IMR-90 (cell line): ENCODE results near the gene KCNE4. TPM values are rescaled to one million over a fixed set of nuclear protein-coding genes. Genes with fewer than 3 reads are reported as not detected.

Experiments
- ATAC-seq: fragments of 200-7000 bp; cut with Tn5 transposase; 2 replicates; pipeline ENCODE4 v1.9.1; 2020; ENCODE audit warnings: low read depth, mild to moderate bottlenecking, moderate library complexity
- BruUV-seq: library from RNA; stranded (reverse); fragments of 400-500 nt; replicated peaks from 2 replicates; lab custom pipeline; 2021; lab: Mats Ljungman, UMichigan
- CTCF ChIA-PET: fragments of 300-600 bp; formaldehyde crosslinking; extraction: SDS; loops from one replicate; lab custom pipeline; 2021; ENCODE audit warnings: antibody characterized with exemption; lab: Yijun Ruan, JAX
- POLR2A ChIA-PET: fragments of 300-600 bp; sonication (Branson Sonifier 250); formaldehyde crosslinking; loops from one replicate; lab custom pipeline; 2022; ENCODE audit warnings: antibody characterized with exemption; ENCODE audit not compliant: unreplicated experiment; lab: Charles Lee
- DNase-seq: peaks from one replicate; pipeline ENCODE4 v3.0.0; 2013
- H2AFZ ChIP-seq: replicated peaks from 2 replicates; pipeline ENCODE3; 2013; ENCODE audit warnings: low read length, mild to moderate bottlenecking; ENCODE audit not compliant: poor library complexity
- H2AK5ac ChIP-seq: 2 replicates; pipeline ENCODE4 v1.6.1; 2013; ENCODE audit warnings: low read depth, low read length, inconsistent platforms
- H2AK9ac ChIP-seq: replicated peaks from 2 replicates; pipeline ENCODE3; 2013; ENCODE audit warnings: mild to moderate bottlenecking, low read depth, low read length, moderate library complexity; ENCODE audit not compliant: poor library complexity
- H2BK120ac ChIP-seq: 2 replicates; pipeline ENCODE4 v1.6.1; 2013; ENCODE audit warnings: low read depth, low read length, inconsistent platforms
- H2BK15ac ChIP-seq: 3 replicates; pipeline ENCODE4 v1.6.1; 2013; ENCODE audit warnings: low read depth, low read length, inconsistent platforms
- H2BK20ac ChIP-seq: 2 replicates; pipeline ENCODE4 v1.6.1; 2013; ENCODE audit warnings: low read depth, mild to moderate bottlenecking, inconsistent platforms, low read length, moderate library complexity
- H2BK5ac ChIP-seq: 2 replicates; pipeline ENCODE4 v1.6.1; 2013; ENCODE audit warnings: mild to moderate bottlenecking, low read depth, low read length, inconsistent platforms; ENCODE audit not compliant: poor library complexity, severe bottlenecking
- H3K14ac ChIP-seq: replicated peaks from 2 replicates; pipeline ENCODE4 v1.6.1; 2013; ENCODE audit warnings: low read depth, low read length, inconsistent platforms
- H3K18ac ChIP-seq: 2 replicates; pipeline ENCODE4 v1.6.1; 2013; ENCODE audit warnings: low read depth, low read length, control low read depth
- H3K23ac ChIP-seq: 2 replicates; pipeline ENCODE4 v1.6.1; 2013; ENCODE audit warnings: low read depth, low read length, inconsistent platforms
- H3K27ac ChIP-seq: 2 replicates; pipeline ENCODE4 v1.5.1; 2013; ENCODE audit warnings: mild to moderate bottlenecking, control low read depth, low read length; ENCODE audit not compliant: insufficient read depth
- H3K27me3 ChIP-seq: 2 replicates; pipeline ENCODE4 v1.6.1; 2013; ENCODE audit warnings: low read length; ENCODE audit not compliant: control insufficient read depth, insufficient read depth
- H3K36me3 ChIP-seq: 2 replicates; pipeline ENCODE4 v1.6.1; 2013; ENCODE audit warnings: low read length, mixed read lengths; ENCODE audit not compliant: control insufficient read depth, insufficient read depth
- H3K4ac ChIP-seq: 2 replicates; pipeline ENCODE4 v1.6.1; 2013; ENCODE audit warnings: low read depth, low read length, inconsistent platforms
- H3K4me1 ChIP-seq: 2 replicates; pipeline ENCODE4 v1.6.1; 2013; ENCODE audit warnings: low read length, mixed read lengths; ENCODE audit not compliant: control insufficient read depth, insufficient read depth
- H3K4me2 ChIP-seq: 2 replicates; pipeline ENCODE4 v1.6.1; 2013; ENCODE audit warnings: low read depth, mild to moderate bottlenecking, control low read depth, low read length, moderate library complexity
- H3K4me3 ChIP-seq: 2 replicates; pipeline ENCODE4 v1.5.1; 2013; ENCODE audit warnings: low read depth, mild to moderate bottlenecking, control low read depth, low read length, moderate library complexity; ENCODE audit not compliant: insufficient read depth
- H3K56ac ChIP-seq: 2 replicates; pipeline ENCODE4 v1.6.1; 2013; ENCODE audit warnings: low read length, inconsistent platforms; ENCODE audit not compliant: insufficient read depth; ENCODE audit errors: extremely low read depth
- H3K79me1 ChIP-seq, 2 experiments: 2 replicates each; pipeline ENCODE4 v1.6.1; 2013; ENCODE audit warnings: low read length in 2 of 2, inconsistent platforms in 1 of 2, low read depth in 1 of 2
- H3K9ac ChIP-seq: 2 replicates; pipeline ENCODE4 v1.6.1; 2013; ENCODE audit warnings: low read depth, low read length, control low read depth
- H3K9me1 ChIP-seq: 2 replicates; pipeline ENCODE4 v1.6.1; 2013; ENCODE audit warnings: low read length, inconsistent platforms; ENCODE audit not compliant: insufficient read depth
- H3K9me3 ChIP-seq: 2 replicates; pipeline ENCODE4 v1.6.1; 2013; ENCODE audit warnings: low read length; ENCODE audit not compliant: control insufficient read depth, insufficient read depth
- H4K20me1 ChIP-seq: 2 replicates; pipeline ENCODE4 v1.6.1; 2013; ENCODE audit warnings: low read length, inconsistent platforms; ENCODE audit not compliant: insufficient read depth
- H4K5ac ChIP-seq: 2 replicates; pipeline ENCODE4 v1.6.1; 2013; ENCODE audit warnings: mild to moderate bottlenecking, low read depth, low read length, control low read depth
- H4K8ac ChIP-seq, 2 experiments: 2 replicates each; pipeline ENCODE4 v1.6.1; 2013; ENCODE audit warnings: low read depth in 2 of 2, low read length in 2 of 2, control low read depth in 1 of 2, inconsistent platforms in 1 of 2
- H4K91ac ChIP-seq: 2 replicates; pipeline ENCODE4 v1.6.1; 2013; ENCODE audit warnings: low read depth, low read length, inconsistent platforms; ENCODE audit not compliant: insufficient read depth
- CHD1 ChIP-seq: IDR thresholded peaks from 2 replicates; pipeline ENCODE4 v1.6.1; 2012; ENCODE audit warnings: low read depth, low read length, improper control_type of control experiment
- ELK1 ChIP-seq: fragments of 150-350 bp; IDR thresholded peaks from 2 replicates; pipeline ENCODE4 v1.6.1; 2016; ENCODE audit warnings: low read depth, mild to moderate bottlenecking, low read length, moderate library complexity, borderline replicate concordance
- FOS ChIP-seq: fragments of 150-350 bp; IDR thresholded peaks from 2 replicates; pipeline ENCODE4 v1.6.1; 2016; ENCODE audit warnings: low read depth, low read length
- MAFK ChIP-seq: IDR thresholded peaks from 2 replicates; pipeline ENCODE4 v1.6.1; 2012; ENCODE audit warnings: low read depth, low read length, improper control_type of control experiment
- MAZ ChIP-seq: IDR thresholded peaks from 2 replicates; pipeline ENCODE4 v1.6.1; 2012; ENCODE audit warnings: low read depth, mild to moderate bottlenecking, low read length, improper control_type of control experiment, moderate library complexity, borderline replicate concordance
- MXI1 ChIP-seq: IDR thresholded peaks from 2 replicates; pipeline ENCODE4 v1.6.1; 2012; ENCODE audit warnings: low read depth, mild to moderate bottlenecking, low read length, moderate library complexity, borderline replicate concordance
- NFE2L2 ChIP-seq: fragments of 150-350 bp; IDR thresholded peaks from 2 replicates; pipeline ENCODE4 v1.6.1; 2016; ENCODE audit warnings: low read depth, mild to moderate bottlenecking, low read length
- POLR2A ChIP-seq: IDR thresholded peaks from 2 replicates; pipeline ENCODE4 v1.6.1; 2012; ENCODE audit warnings: mild to moderate bottlenecking, low read depth, low read length
- RAD21 ChIP-seq: IDR thresholded peaks from 2 replicates; pipeline ENCODE4 v1.6.1; 2012; ENCODE audit warnings: low read length, improper control_type of control experiment
- RCOR1 ChIP-seq: IDR thresholded peaks from 2 replicates; pipeline ENCODE4 v1.6.1; 2012; ENCODE audit warnings: mild to moderate bottlenecking, low read length, improper control_type of control experiment; ENCODE audit not compliant: insufficient replicate concordance
- SMC3 ChIP-seq: fragments of 150-350 bp; IDR thresholded peaks from 2 replicates; pipeline ENCODE4 v1.6.1; 2016; ENCODE audit warnings: low read depth, mild to moderate bottlenecking, antibody characterized with exemption, low read length, moderate library complexity
- WGBS, 2 experiments: methylation state at CpG; one replicate each; pipeline versions ENCODE4 v1.1.5 to v1.1.7; 2013; ENCODE audit warnings: missing lambda C conversion rate in 2 of 2; ENCODE audit not compliant: insufficient read length in 1 of 2; ENCODE audit errors: extremely low coverage in 2 of 2; 5-methylcytosine and 5-hydroxymethylcytosine counted together
- dilution Hi-C: fragments of 300-500 bp; cut with HindIII; formaldehyde crosslinking; loops from one replicate; pipeline ENCODE4 v1.14.3; 2018; ENCODE audit warnings: low sequenced_read_pairs; ENCODE audit not compliant: unreplicated experiment
- in situ Hi-C: fragments of 300-500 bp; cut with MboI; formaldehyde crosslinking; loops from 3 replicates; pipeline ENCODE4 v1.14.3; 2019; ENCODE audit warnings: low sequenced_read_pairs, inconsistent platforms, mixed read lengths
- intact Hi-C: fragments of 100-400 bp; cut with micrococcal nuclease; formaldehyde crosslinking; loops from 2 replicates; pipeline ENCODE4 v1.10.0; 2022
- polyA plus RNA-seq, 3 experiments: library from polyadenylated mRNA; depleted of rRNA; stranded (reverse); fragments of >200 nt; gene quantifications; 2 replicates each; pipeline ENCODE4 v1.2.3, GENCODE V29; 2012; ENCODE audit warnings: low replicate concordance in 1 of 3
- total RNA-seq: library from RNA; depleted of rRNA; stranded (reverse); fragments of >200 nt; gene quantifications from 2 replicates; pipeline ENCODE4 v1.2.3, GENCODE V29; 2012
- TF ChIP-seq, protein P1 (sequence below): conservative IDR thresholded peaks from 2 replicates; pipeline ENCODE4 v1.5.1; 2012; ENCODE audit warnings: mild to moderate bottlenecking, low read depth, low read length, improper control_type of control experiment

The KCNE4 gene
- total and polyA plus RNA-seq, 2 of the 4 experiments (the other 2 are of a cell fraction), result 6.6 to 6.8 TPM

GRCh38 chr2:223072826-223073225 is 20.8 kb downstream of the KCNE4 start:
- no peaks in the 10 kb centered on the region for H4K20me1 ChIP-seq
- no peak overlapping the region for H3K56ac ChIP-seq
- no peak overlapping the region for H3K4me2 ChIP-seq
- DNase-seq (no peak), ATAC-seq (no peak)
- H2BK120ac ChIP-seq, result no peak overlapping the region
- no peak overlapping the region for H3K9ac ChIP-seq
- dilution Hi-C loops, result no loop called here
- H2AK9ac ChIP-seq, result no peak overlapping the region
- no peak overlapping the region for H3K14ac ChIP-seq
- no peak overlapping the region for H2AFZ ChIP-seq
- TF ChIP-seq, protein P1, sequence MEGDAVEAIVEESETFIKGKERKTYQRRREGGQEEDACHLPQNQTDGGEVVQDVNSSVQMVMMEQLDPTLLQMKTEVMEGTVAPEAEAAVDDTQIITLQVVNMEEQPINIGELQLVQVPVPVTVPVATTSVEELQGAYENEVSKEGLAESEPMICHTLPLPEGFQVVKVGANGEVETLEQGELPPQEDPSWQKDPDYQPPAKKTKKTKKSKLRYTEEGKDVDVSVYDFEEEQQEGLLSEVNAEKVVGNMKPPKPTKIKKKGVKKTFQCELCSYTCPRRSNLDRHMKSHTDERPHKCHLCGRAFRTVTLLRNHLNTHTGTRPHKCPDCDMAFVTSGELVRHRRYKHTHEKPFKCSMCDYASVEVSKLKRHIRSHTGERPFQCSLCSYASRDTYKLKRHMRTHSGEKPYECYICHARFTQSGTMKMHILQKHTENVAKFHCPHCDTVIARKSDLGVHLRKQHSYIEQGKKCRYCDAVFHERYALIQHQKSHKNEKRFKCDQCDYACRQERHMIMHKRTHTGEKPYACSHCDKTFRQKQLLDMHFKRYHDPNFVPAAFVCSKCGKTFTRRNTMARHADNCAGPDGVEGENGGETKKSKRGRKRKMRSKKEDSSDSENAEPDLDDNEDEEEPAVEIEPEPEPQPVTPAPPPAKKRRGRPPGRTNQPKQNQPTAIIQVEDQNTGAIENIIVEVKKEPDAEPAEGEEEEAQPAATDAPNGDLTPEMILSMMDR, result no peak
- no peak for TF ChIP-seq POLR2A
- no peak for TF ChIP-seq MAZ
- no peak for TF ChIP-seq ELK1
- TF ChIP-seq MXI1, result no peak
- no peak for TF ChIP-seq RAD21
- TF ChIP-seq FOS, result no peak
- TF ChIP-seq NFE2L2, result no peak
- TF ChIP-seq CHD1, result no peak
- no peak for TF ChIP-seq SMC3
- TF ChIP-seq MAFK, result no peak
- no peak for TF ChIP-seq RCOR1
- H3K9me3 ChIP-seq, result no peaks in the 10 kb centered on the region
- WGBS, 2 experiments, result no CpG with 5 or more reads among the region's 3 CpGs
- H2BK15ac ChIP-seq, result no peak overlapping the region
- intact Hi-C loops, result no loop called here
- no peak overlapping the region for H3K4me3 ChIP-seq
- H3K79me1 ChIP-seq, result no peaks in the 10 kb centered on the region
- no peak overlapping the region for H2BK5ac ChIP-seq
- no peaks in the 10 kb centered on the region for H3K27me3 ChIP-seq
- peaks cover 4% of the 10 kb centered on the region; the same call in 1 of the 2 replicates for H3K9me1 ChIP-seq
- no peak overlapping the region for H3K18ac ChIP-seq
- H3K36me3 ChIP-seq, result no peaks in the 10 kb centered on the region
- no peak overlapping the region for H4K5ac ChIP-seq
- BruUV-seq, result no TSS peak
- no peaks in the 10 kb centered on the region for H3K4me1 ChIP-seq
- H3K4ac ChIP-seq, result no peak overlapping the region
- H2AK5ac ChIP-seq, result no peak overlapping the region
- no peak overlapping the region for H2BK20ac ChIP-seq
- ChIA-PET CTCF (no interaction called here), POLR2A (no interaction called here)
- in situ Hi-C loops, result no loop called here
- H3K27ac ChIP-seq, result no peak overlapping the region
- H4K91ac ChIP-seq, result no peak overlapping the region
- H4K8ac ChIP-seq, result no peak overlapping the region
- no peak overlapping the region for H3K23ac ChIP-seq
